WERI-Rb-1 (cell line): ENCODE measurements around the gene NUMB.

Source experiments
- DNase-seq: peaks from one replicate; pipeline ENCODE4 v3.0.0-alpha.2; 2020
- H3K27ac ChIP-seq: fragments of 250-450 bp; sonication (Bioruptor Pico); 2 replicates; pipeline ENCODE4 v1.5.1; 2020; ENCODE audit warnings: mild to moderate bottlenecking, moderate library complexity
- H3K27me3 ChIP-seq: fragments of 250-450 bp; sonication (Bioruptor Pico); 2 replicates; pipeline ENCODE4 v1.5.1; 2021; ENCODE audit warnings: mild to moderate bottlenecking, low read depth, moderate library complexity; ENCODE audit not compliant: insufficient read depth, severe bottlenecking
- H3K36me3 ChIP-seq: fragments of 250-450 bp; sonication (Bioruptor Pico); 2 replicates; pipeline ENCODE4 v1.5.1; 2020; ENCODE audit warnings: mild to moderate bottlenecking, moderate library complexity
- H3K4me3 ChIP-seq: 2 replicates; pipeline ENCODE4 v1.5.1; 2011; ENCODE audit warnings: low read depth, mild to moderate bottlenecking, control low read depth, low read length
- H3K9me3 ChIP-seq: fragments of 250-450 bp; sonication (Bioruptor Pico); 2 replicates; pipeline ENCODE4 v1.5.1; 2021; ENCODE audit warnings: mild to moderate bottlenecking, moderate library complexity; ENCODE audit not compliant: severe bottlenecking
- CTCF ChIP-seq: IDR thresholded peaks from 2 replicates; pipeline ENCODE4 v1.5.1; 2011; ENCODE audit warnings: low read depth, mild to moderate bottlenecking, control low read depth, inconsistent platforms, low read length

The NUMB gene

DNA sequence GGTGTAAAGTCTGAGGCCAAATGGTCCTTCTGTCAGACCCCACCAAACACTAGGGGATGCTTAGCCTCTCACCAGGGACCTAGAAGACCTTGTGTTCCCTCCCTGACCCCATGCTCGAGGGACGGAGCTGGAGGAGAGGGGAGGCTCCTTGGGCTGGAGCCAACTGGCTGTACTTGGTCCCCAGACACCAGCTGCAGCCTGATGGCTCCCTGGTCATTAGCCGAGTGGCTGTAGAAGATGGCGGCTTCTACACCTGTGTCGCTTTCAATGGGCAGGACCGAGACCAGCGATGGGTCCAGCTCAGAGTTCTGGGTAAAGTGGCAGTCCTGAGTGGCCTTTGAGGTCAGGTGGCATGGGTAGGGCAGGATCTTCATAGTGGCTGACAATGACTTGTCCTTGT lies 192.0 kb downstream of the NUMB start:
- Histone ChIP-seq H3K4me3 (no peak overlapping the region), H3K27ac (no peak overlapping the region), H3K27me3 (no peaks in the 10 kb centered on the region), H3K9me3 (no peaks in the 10 kb centered on the region), H3K36me3 (no peaks in the 10 kb centered on the region)
- no peak for TF ChIP-seq CTCF
- no peak for DNase-seq

- no peak overlapping the region for H3K4me3 ChIP-seq
- no peak for DNase-seq
- no peak overlapping the region for H3K27ac ChIP-seq
- no peaks in the 10 kb centered on the region for H3K36me3 ChIP-seq
- TF ChIP-seq CTCF = no peak
- no peaks in the 10 kb centered on the region for H3K9me3 ChIP-seq
- H3K27me3 ChIP-seq = no peaks in the 10 kb centered on the region
Measured at GRCh38 chr14:73265721-73266046, 192.7 kb downstream of the NUMB start.

GRCh38 chr14:73264885-73265720 lies 193.2 kb downstream of the NUMB start:
- no peak for DNase-seq
- H3K27me3 ChIP-seq = no peaks in the 10 kb centered on the region

DNA sequence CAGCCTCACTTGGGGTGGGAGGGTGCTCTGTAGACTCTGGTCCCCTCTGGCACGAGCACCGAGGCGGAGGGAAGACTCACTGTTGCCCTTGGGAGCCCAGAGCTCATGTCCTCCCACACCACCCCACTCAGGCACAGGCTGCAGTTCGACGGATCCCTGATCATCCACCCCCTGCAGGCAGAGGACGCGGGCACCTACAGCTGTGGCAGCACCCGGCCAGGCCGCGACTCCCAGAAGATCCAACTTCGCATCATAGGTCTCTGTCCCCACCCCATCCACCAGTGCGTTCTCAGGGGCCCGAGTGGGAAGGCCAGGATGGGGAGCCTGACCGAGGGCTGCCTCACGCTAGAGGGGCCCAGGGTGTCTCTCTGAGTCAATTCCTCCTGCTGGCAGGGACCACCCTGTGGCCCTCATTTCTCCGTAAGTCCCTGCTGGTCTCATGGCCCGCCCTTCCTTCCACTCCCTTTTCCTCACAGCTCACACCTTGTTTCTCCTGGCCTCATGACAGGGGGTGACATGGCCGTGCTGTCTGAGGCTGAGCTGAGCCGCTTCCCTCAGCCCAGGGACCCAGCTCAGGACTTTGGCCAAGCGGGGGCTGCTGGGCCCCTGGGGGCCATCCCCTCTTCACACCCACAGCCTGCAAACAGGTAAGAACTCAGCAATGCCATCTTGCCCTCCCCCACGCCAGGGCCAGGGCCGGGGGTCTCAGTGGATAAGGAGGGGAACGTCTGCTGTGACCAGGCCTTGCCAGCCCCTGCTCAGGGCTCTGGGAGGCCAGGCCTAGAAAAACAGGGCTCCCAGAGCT lies 194.1 kb downstream of the NUMB start:
- Histone ChIP-seq H3K27me3 (no peaks in the 10 kb centered on the region), H3K9me3 (no peaks in the 10 kb centered on the region), H3K36me3 (no peaks in the 10 kb centered on the region), H3K4me3 (no peak overlapping the region), H3K27ac (no peak overlapping the region)
- TF ChIP-seq CTCF = no peak
- no peak for DNase-seq

More at GRCh38 chr14:73264885-73265720, 193.2 kb downstream of the NUMB start:
- no peak overlapping the region for H3K27ac ChIP-seq
- H3K4me3 ChIP-seq = no peak overlapping the region
- no peaks in the 10 kb centered on the region for H3K9me3 ChIP-seq
- no peak for TF ChIP-seq CTCF
- H3K36me3 ChIP-seq = no peaks in the 10 kb centered on the region

GRCh38 chr14:73263606-73264005 lies 194.7 kb downstream of the NUMB start:
- H3K4me3 ChIP-seq = no peak overlapping the region
- no peaks in the 10 kb centered on the region for H3K27me3 ChIP-seq
- H3K27ac ChIP-seq = no peak overlapping the region
- no peaks in the 10 kb centered on the region for H3K9me3 ChIP-seq
- no peaks in the 10 kb centered on the region for H3K36me3 ChIP-seq
- TF ChIP-seq CTCF = no peak
- no peak for DNase-seq
